ENCODE data around the gene DENND11.
A peak's percentile ranks its signal among the peaks of the same experiment; 100 is the strongest.

Gene DENND11, protein sequence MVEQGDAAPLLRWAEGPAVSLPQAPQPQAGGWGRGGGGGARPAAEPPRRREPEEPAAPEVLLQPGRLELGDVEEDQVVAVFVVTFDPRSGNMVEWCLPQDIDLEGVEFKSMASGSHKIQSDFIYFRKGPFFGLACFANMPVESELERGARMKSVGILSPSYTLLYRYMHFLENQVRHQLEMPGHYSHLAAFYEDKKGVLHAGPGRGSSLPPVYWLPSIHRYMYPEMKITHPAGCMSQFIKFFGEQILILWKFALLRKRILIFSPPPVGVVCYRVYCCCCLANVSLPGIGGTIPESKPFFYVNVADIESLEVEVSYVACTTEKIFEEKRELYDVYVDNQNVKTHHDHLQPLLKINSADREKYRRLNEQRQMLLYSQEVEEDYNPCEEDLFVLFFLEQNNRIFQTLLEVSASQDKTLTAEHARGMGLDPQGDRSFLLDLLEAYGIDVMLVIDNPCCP

DNA sequence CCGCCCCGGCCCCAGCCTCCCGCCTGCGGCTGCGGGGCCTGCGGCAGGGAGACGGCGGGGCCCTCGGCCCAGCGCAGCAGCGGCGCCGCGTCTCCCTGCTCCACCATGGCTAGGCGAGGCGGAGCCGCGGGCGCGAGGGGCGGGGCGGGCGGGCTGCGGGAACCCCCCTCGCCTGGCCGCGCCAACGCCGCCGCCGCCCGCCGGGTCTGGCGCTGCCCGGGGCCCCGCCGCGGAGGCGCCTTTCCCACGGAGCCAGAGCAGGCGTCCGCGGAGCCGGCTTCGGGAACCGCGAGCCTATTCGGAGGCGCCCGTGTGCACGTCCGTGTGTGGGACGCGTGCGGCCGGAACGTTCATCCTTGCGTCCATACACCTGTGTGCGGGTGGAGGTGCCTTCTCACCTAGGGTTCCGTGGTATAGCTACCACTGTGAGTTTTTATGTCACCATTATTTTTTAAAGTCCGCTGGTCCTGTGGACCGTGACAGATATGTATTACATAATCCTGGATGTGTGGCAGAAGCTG, at the start of gene DENND11:
Gene DENND11, minus strand, starts transcription at position 120 of the 521 bp plus-strand sequence. Its CDS starts 13 bp downstream, at position 107.
- DNase-seq: no peak

DNA sequence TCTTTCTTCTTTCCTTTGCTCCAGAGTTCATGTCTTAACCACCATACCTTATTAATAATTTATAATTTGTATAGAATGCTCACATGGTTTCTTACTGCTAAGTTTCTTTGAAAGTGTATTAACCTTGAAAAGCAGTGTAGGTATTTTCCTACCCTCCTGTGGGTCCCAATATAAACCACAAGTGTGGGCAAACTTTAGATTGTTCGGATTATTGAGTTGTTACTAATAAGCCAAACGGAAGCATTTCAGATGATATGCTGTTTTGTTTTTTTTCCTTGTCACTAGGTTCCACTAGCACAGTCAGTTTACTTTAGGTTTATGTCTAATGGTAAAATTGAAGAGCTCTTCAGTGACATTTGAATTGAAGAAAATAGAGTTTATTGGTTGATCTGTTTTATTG, 46.4 kb upstream of the DENND11 start:
- DNase-seq: no peak

- no peak for DNase-seq
Measured at GRCh38 chr7:141744131-141744530, 42.2 kb upstream of the DENND11 start.

DNA sequence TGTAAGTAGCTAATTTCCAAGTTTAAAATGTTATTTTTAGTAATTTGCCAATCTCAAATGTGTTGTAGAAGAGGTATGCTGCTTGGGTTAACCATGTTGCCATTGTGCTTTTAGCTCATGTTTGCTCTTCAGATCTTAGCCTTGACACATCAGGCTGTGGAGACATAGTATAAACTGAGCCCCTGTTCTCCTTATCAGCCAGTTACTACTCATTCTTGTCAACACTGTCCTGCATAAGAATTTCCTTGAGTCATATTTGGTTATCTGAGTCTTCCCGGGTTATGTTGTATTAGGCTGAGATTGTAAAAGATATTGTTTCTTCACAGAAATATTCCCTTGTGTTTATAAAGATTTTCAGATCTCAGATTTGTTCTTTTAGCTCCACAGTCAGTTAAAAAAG, 40.3 kb upstream of the DENND11 start:
- no peak for DNase-seq

DNA sequence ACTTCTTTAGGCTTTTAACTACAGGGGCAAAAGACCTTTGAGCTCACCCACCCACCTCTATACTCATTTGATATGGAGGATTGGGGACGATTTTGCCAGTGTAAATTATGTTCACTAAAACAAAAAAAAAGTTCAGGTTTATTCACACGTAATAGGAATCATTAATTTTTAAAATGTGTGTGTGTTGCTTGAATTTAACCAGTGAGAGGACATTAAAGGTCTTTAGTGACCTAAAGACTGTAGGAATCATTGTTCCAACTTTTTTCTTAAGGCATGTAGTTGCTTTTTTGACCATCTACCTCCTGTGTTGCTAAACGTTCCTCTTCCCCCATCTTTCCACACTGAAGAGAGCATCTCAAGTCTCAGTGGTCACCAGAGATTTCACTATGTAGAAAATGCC, 37.3 kb upstream of the DENND11 start:
- DNase-seq: no peak

DNA sequence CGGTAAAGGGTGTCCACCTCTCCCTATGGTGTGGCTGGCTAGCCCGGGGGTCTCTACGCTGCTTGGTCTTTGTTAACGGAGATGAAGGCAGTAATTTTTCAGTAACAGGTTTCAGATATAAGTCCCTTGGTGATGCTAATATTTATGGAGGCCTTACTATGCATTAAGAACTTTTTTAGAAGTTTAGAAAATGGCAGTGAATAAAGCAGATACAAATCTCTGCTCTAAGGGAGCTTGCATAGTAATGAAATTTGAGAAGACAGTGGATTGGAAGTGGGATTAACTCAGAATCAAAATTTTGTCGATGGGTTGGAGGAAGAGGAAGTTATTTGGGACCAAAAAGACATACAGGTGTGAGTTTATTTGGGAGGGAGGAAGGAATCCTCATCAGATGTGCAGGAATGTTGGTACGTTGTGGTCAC, 36.6 kb upstream of the DENND11 start:
- no peak for DNase-seq

DNA sequence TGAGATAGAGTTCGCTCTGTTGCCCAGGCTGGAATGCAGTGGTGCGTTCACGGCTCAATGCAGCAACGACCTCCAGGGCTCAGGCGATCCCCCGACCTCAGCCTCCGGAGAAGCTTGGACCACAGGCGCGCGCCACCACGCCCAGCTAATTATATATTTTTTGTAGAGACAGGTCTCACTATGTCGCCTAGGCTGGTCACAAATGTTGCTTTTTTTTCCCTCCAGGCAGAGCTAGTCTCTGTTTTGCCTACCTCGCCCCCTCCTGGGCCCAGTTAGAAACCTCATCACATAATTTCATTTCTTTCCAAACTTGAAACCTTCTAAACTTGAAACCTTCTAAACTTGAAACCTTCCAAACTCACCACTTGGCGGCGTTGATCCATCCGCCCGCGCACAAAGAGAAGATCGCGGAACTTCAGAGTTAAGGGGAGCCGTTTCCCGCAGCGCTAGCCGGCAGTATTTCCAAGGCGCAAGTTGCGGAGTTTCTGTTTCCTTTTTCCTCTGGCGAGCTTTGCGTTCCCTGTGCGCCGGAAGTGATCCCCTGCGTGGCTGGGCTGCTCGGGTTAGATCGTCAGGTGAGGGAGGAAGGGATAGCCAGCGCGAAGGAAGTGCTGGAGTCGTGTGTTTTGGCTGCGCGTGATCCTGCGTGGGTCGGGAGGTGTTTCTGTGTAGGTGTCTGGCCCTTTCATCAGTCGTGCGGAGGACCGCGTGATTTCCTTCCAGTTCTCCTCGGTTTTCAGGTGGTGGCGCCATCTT, 36.0 kb upstream of the DENND11 start, which contains the start of gene SSBP1:
Gene SSBP1, plus strand, starts transcription at position 523 of the 756 bp plus-strand sequence. CDS start 809 bp downstream, outside the sequence.
- DNase-seq: peak; percentile 97

- peak; percentile 44 for DNase-seq
Measured at GRCh38 chr7:141737118-141737835, 35.3 kb upstream of the DENND11 start.

DNA sequence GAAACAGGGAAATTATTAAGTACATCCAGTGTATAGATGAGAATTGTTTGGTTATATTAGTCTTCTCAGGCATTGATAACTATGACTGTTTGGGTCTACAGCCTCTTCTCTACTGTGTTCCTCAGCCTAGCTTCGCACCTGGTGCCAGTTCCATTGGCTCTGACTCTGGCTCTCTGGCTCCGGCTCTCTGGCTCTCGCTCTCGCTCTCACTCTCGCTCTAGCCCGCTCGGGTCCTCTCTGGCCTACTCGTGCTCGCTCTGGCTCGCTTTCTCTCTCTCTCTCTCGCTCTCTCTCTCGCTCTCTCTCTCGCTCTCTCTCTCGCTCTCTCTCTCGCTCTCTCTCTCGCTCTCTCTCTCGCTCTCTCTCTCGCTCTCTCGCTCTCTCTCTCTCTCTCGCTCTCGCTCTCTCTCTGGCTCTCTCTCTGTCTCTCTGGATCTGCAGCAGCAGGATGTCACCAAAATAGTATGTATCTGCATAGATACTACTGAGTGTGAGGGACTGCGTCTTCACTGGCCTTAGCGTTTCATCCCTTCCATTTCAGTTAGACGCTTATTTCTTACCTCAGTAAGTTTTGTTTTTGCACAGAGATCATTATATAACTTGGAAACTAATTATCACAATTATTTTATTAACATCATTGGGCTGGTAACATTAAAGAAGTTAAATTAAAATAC, 29.6 kb upstream of the DENND11 start:
- no peak for DNase-seq

GRCh38 chr7:141729020-141729419, 27.1 kb upstream of the DENND11 start:
- no peak for DNase-seq

DNA sequence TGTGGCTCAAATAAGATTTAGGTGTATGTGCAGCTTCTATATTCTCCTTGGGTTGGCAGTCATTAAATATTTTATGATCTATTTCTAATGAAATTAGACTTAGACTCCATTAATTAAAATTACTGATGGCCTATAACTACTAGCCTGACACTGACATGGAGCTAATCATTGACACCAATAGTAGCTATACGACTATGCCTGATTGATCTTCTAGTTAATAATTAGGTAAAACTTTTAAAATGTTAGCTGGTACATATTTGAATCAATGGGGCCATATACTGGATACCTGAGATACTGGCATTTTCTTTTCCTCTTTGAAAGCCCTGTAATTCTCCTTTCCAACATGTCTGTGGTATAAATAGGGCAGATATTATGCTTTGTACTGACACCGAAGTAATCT, 20.6 kb upstream of the DENND11 start:
- DNase-seq: no peak

- no peak for DNase-seq
Measured at GRCh38 chr7:141717450-141717849, 15.5 kb upstream of the DENND11 start.

DNA sequence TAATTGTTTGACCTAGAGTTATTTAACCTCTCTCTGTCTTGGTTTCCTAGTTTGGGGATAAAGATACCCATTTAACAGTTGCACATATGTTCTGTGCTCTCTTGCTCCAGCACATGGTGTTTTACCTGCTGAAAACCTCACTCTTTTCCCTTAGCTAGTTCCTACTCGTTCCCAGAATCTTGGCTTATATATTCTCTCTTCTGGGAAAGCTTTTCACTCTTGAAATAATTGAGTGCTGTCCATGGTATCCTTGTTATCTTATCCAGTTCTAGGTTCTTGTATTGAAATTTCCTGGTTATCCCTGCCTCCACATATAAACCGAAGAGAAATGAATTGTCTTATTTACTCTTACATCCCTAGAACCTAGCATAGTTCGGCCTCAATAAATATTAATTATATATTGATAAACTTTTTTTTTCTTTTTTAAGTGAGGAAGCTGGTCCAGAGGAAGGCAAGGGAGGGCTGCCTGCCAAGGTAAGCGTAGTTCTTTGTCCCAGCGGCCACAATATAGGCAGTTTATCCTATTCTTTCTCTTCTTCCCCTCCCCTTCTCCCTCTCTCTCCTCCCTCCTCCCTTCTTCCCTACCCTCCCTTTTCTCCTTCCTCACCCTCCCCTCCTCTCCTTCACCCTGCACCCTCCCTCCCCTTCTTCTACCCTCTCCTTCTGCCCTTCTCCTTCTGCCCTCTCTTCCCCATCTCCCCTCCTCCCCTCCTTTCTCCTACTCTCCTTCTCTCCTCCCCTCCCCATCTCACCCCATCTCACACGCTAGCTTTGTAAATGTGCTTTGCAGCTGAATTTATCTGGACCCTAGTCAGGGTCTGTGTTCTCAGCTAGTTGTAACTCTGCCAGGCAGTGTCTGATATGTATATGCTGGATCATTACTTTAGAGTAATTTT, 14.1 kb upstream of the DENND11 start:
- DNase-seq: no peak

DNA sequence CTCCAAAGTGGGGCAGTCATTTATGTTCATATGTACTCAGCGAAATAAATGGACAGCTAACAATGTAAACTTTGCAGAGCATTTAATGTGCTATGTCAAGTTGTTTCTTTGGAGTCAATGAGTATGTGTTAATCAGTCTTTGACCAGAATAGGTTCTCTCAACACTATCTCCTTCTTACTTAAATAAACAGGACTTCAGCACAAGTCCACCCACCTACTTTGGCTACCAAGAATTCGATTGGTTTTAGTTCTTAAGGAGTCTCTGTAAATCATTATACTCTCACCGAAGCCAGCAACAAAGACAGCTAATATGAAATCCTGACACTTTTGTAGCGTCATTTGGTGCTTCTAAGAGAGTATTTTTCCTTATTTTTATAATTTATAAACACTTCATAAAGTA, 13.1 kb upstream of the DENND11 start:
- DNase-seq: no peak

DNA sequence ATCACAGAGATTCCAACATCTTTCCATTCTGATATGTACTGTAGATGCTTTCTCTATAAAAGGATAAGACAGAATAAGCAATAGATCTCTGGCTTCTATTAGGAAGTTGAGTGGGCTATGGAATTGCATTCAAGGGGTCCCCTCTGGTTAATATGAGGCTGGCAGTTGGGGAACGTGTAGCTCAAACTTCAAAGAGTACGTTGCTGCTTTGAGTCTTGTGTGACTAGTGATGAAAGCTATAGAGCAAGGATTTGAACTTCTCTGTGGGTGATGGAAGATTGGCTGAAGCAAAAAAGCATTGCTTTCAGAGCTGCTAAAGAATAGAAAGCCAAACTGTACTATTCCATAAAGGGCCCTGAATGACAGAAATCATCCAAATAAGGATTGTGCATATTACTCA, 12.6 kb upstream of the DENND11 start:
- no peak for DNase-seq

DNA sequence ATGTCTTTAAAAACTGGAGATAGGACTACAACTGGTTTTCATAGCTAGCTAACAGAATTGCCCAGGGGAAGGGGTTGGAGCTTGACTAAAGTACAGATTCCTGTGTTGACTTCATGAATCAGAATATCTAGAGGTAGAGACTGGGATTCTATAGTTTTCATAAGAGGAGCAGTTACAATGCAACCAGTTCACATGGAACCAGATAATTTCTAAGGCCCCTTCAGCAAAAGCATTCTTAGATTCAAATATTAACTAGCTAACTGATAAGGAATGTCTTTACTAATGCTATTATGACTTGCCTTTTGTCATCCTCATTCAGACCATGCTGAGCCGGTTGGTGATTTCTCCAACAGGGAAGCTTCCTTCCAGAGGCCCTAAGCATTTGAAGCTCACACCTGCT, 11.9 kb upstream of the DENND11 start:
- DNase-seq: no peak

- DNase-seq: no peak
Measured at GRCh38 chr7:141712603-141713255, 10.8 kb upstream of the DENND11 start.

DNA sequence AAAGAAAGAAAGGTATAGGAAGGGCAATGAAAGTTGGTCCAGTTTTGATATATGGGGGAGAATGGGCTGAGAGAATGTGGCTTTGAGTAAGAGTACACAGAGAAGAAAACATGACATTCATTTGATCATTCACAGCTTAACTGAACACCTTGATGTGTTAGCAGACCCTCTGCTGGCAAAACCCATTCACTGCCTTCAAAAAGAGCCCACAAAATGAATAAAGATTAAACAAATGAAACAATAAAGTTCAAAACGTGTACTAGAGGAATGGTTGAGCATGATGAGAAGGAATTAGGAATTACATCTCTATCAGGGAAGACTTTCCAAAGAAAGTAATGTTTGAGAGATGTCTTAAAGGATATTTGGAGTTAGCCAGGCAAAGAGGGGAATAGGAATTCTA, 8.3 kb upstream of the DENND11 start:
- DNase-seq: no peak

DNA sequence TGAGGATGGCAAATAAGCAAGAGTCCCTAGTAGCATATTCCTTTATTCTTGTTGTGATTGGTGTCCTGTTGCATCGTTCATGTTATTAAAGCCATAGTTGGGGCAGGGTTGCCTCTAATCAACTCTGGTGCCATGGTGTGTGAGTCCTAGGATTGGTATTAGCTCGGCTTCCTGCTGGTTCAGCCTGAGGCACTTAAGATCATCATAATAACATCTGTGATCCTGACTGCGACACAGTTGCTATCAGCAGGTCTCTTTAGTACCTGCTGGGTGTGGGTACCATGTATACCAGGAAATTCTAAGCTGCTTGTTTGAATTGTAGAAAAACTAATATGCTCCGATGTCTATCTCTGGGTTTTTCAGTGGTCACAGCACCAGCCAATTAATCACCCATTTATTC, 7.8 kb upstream of the DENND11 start:
- DNase-seq: no peak

- DNase-seq: no peak
Measured at GRCh38 chr7:141709318-141709717, 7.4 kb upstream of the DENND11 start.

DNA sequence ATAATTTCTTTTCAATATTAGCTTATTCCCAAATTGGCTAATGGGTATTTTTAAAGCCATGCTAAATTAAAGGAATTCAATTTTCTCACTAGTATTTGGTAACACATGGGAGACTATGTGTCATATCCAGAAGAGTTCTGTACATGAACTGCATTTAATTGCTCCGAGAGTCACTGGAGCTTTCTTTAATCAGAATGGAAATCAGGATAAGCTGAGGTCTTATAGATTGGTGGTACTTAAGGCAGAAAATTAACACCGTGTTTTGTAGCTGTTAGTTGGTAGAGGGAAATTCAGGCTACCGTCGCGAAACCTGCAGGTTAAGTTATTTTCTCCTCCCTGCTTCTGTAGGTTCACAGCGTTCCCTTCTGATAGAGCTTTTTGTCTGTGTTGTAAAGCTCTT, 6.4 kb upstream of the DENND11 start, which contains the start of gene WEE2:
Gene WEE2, plus strand, starts transcription at position 3 of the 400 bp plus-strand sequence. CDS start 406 bp downstream, outside the sequence.
- DNase-seq: no peak
